ENCODE measurements around the gene ADGRB3.

DNA sequence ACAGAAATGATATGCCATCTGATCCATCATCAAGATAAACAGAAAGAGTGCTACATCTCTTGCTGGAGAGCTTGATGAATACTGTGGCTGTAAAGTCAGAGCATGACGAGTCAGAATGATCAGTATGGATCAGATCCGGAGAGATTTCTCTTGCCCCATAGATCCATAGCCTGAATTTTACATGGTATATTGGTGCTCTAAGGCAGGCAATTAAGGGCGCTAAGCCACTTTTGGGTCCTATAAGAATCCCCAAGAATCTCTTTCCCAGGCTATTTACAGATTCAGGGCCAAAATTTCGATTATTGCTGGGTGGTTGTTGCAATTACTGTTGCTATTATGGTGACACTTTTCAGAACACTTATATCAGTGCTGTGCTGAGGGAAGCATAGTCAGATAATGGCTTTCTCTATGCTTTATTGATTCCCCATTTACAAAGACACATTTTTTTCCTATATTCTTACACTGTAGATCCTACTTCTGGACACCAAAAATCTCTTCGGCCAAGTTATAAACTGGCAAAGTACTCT lies 94.4 kb downstream of the ADGRB3 start:
- TF ChIP-seq, protein P1, sequence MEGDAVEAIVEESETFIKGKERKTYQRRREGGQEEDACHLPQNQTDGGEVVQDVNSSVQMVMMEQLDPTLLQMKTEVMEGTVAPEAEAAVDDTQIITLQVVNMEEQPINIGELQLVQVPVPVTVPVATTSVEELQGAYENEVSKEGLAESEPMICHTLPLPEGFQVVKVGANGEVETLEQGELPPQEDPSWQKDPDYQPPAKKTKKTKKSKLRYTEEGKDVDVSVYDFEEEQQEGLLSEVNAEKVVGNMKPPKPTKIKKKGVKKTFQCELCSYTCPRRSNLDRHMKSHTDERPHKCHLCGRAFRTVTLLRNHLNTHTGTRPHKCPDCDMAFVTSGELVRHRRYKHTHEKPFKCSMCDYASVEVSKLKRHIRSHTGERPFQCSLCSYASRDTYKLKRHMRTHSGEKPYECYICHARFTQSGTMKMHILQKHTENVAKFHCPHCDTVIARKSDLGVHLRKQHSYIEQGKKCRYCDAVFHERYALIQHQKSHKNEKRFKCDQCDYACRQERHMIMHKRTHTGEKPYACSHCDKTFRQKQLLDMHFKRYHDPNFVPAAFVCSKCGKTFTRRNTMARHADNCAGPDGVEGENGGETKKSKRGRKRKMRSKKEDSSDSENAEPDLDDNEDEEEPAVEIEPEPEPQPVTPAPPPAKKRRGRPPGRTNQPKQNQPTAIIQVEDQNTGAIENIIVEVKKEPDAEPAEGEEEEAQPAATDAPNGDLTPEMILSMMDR (IDR thresholded peaks at IDR 0.05; ENCODE audit: extremely low read depth in 1 of 2, insufficient read depth in 1 of 2, low read depth in 1 of 2, low read length in 2 of 2) = no peak
- no peak for TF ChIP-seq POLR2A (IDR thresholded peaks at IDR 0.05; ENCODE audit: low read depth, low read length)
- TF ChIP-seq JUN (IDR thresholded peaks at IDR 0.05; ENCODE audit: borderline replicate concordance, insufficient read depth, insufficient read length, low read depth) = no peak
